SK-N-MC (cell line): Measurements from ENCODE around the gene ADAM10.

Source experiments
- EZH2 ChIP-seq: fragments of 200-600 bp; sonication (generic); IDR thresholded peaks from one replicate; pipeline ENCODE4 v1.6.1; 2017; ENCODE audit warnings: antibody characterized with exemption
- POLR2AphosphoS5 ChIP-seq: IDR thresholded peaks from 2 replicates; pipeline ENCODE4 v1.6.1; 2012; ENCODE audit warnings: mild to moderate bottlenecking, low read depth, low read length, borderline replicate concordance

- no peak for TF ChIP-seq POLR2AphosphoS5
- no peak for TF ChIP-seq EZH2
Observed at GRCh38 chr15:58589047-58589446, 160.5 kb downstream of the ADAM10 start.
